ENCODE data around the gene TCIRG1. TPM values are rescaled to one million over a fixed set of nuclear protein-coding genes. Genes with fewer than 3 reads are reported as not detected.

TCIRG1 gene
- total RNA-seq, 4 donors from 2014 or later, result 13.4 to 24.5 (median 14.1) TPM

DNA sequence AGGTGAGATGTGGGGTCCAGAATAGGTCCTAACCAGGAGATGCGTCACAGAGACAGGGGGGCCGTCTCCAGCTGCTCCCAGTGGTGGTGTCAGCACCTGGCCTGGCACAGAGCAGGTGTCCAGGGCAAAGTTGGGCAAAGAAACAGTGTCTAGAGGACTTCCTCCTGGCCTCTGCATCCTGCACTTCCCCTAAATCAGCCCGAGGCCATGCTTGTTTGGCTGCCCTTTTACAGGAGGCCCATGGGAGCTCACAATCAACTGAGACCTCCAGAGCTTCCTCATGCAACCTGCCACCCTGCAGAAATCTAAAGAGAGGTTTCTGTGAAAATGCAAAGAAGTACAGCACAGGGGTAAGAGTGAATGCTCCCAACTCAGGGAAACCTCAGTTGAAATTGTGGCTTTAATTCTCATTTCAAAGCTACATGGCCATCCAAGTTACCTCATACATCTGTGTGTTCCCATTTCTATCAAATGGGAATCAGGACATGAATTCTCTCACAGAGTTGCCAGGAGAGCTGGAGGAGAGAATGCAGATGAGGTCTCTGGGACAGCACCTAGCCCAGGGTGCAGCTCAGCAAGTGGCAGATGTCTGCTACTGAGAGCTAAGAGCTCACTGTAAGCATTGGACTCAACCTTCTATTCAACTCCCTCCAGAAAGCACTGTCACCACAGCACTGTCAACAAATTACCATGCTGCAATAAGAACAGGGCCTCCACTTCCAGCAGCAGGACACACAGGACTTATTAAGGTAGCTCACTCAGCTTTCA is 32.6 kb downstream of the TCIRG1 start:
- in situ Hi-C loops (cut with MboI; ENCODE audit: low sequenced_read_pairs in 4 of 4) (no loop called here), intact Hi-C loops (cut with DNase I; ENCODE audit: low total_unique reads) (no loop called here)
- Histone ChIP-seq H3K4me3 (no peak overlapping the region), H3K36me3 (peaks cover 0 to 59% of the 10 kb centered on the region in 2 donors), H3K4me1 (no peaks in the 10 kb centered on the region), H3K27ac (no peak overlapping the region), H3K27me3 (no peaks in the 10 kb centered on the region), H3K9me3 (no peaks in the 10 kb centered on the region)
- DNase-seq, result no peak
- ATAC-seq, result no peak
- TF ChIP-seq POLR2A (IDR thresholded peaks at IDR 0.05), result no peak
- TF ChIP-seq, protein P1, sequence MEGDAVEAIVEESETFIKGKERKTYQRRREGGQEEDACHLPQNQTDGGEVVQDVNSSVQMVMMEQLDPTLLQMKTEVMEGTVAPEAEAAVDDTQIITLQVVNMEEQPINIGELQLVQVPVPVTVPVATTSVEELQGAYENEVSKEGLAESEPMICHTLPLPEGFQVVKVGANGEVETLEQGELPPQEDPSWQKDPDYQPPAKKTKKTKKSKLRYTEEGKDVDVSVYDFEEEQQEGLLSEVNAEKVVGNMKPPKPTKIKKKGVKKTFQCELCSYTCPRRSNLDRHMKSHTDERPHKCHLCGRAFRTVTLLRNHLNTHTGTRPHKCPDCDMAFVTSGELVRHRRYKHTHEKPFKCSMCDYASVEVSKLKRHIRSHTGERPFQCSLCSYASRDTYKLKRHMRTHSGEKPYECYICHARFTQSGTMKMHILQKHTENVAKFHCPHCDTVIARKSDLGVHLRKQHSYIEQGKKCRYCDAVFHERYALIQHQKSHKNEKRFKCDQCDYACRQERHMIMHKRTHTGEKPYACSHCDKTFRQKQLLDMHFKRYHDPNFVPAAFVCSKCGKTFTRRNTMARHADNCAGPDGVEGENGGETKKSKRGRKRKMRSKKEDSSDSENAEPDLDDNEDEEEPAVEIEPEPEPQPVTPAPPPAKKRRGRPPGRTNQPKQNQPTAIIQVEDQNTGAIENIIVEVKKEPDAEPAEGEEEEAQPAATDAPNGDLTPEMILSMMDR (IDR thresholded peaks at IDR 0.05 in 4 of 5, conservative IDR thresholded peaks at IDR 0.05 in 1 of 5), result no peak

GRCh38 chr11:68074584-68075352 is 35.9 kb downstream of the TCIRG1 start:
- peaks cover 0 to 37% of the 10 kb centered on the region in 2 donors for H3K36me3 ChIP-seq
- intact Hi-C loops (cut with DNase I; ENCODE audit: low total_unique reads), result no loop called here

DNA sequence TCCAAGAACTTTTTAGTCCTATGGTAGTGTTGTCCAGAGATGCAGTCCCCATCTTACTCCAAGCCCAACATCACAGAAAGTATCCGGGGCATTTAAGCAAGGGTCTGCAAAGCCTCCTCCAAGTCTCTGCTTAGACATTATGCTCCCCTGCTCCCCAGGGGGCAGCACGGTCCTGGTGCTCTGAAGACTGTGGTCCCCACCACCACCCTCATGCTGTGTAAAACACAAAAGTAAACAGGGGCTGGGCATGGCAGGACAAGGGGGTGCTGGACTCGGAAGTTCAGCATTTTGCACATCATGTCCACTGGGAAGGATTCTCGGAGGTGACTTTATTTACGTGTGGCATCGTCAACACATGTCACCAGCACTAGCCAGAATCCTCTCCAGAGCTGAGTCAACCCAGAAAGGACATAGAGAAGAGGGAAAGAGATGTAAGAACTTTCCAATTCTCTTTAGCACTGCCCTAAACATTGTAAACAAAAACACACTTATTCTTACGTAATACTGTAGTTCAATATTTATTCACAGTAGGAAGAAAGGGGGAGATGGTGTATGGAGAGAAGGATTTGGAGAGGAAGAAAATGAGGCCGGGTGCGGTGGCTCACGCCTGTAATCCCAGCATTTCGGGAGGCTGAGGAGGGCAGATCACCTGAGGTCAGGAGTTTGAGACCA is 37.7 kb downstream of the TCIRG1 start:
- intact Hi-C loops (cut with DNase I; ENCODE audit: low total_unique reads) (no loop called here), in situ Hi-C loops (cut with MboI; ENCODE audit: low sequenced_read_pairs in 4 of 4) (no loop called here)
- TF ChIP-seq POLR2A (IDR thresholded peaks at IDR 0.05), result no peak
- TF ChIP-seq, protein P1 (IDR thresholded peaks at IDR 0.05 in 4 of 5, conservative IDR thresholded peaks at IDR 0.05 in 1 of 5), result peak in 1 of 5 experiments; percentile 12
- Histone ChIP-seq H3K9me3 (no peaks in the 10 kb centered on the region), H3K4me1 (peaks cover 2 to 5% of the 10 kb centered on the region in 2 donors), H3K4me3 (no peak overlapping the region), H3K27ac (no peak overlapping the region), H3K27me3 (no peaks in the 10 kb centered on the region), H3K36me3 (peaks cover 0 to 21% of the 10 kb centered on the region in 2 donors)
- DNase-seq (no peak), ATAC-seq (no peak)

More at GRCh38 chr11:68074584-68075352, 35.9 kb downstream of the TCIRG1 start:
- Histone ChIP-seq H3K4me3 (no peak overlapping the region), H3K27me3 (no peaks in the 10 kb centered on the region), H3K27ac (no peak overlapping the region), H3K4me1 (no peaks in the 10 kb centered on the region), H3K9me3 (no peaks in the 10 kb centered on the region)
- no peak for DNase-seq
- in situ Hi-C loops (cut with MboI; ENCODE audit: low sequenced_read_pairs in 4 of 4), result no loop called here
- no peak for TF ChIP-seq POLR2A (IDR thresholded peaks at IDR 0.05)
- TF ChIP-seq, protein P1 (IDR thresholded peaks at IDR 0.05 in 4 of 5, conservative IDR thresholded peaks at IDR 0.05 in 1 of 5), result no peak
- ATAC-seq, result no peak

GRCh38 chr11:68077617-68078582 is 39.1 kb downstream of the TCIRG1 start:
- DNase-seq (no peak), ATAC-seq (no peak)
- TF ChIP-seq, protein P1 (IDR thresholded peaks at IDR 0.05 in 4 of 5, conservative IDR thresholded peaks at IDR 0.05 in 1 of 5), result no peak
- no peak for TF ChIP-seq POLR2A (IDR thresholded peaks at IDR 0.05)
- H3K4me1 ChIP-seq, result peaks cover 6 to 16% of the 10 kb centered on the region in 2 donors
- H3K27ac ChIP-seq, result no peak overlapping the region
- H3K9me3 ChIP-seq, result no peaks in the 10 kb centered on the region
- peaks cover 0 to 17% of the 10 kb centered on the region in 2 donors for H3K36me3 ChIP-seq
- no peaks in the 10 kb centered on the region for H3K27me3 ChIP-seq
- intact Hi-C loops (cut with DNase I; ENCODE audit: low total_unique reads), result no loop called here
- H3K4me3 ChIP-seq, result no peak overlapping the region
- in situ Hi-C loops (cut with MboI; ENCODE audit: low sequenced_read_pairs in 4 of 4), result no loop called here
